ENCODE measurements around the gene PGAP1.

DNA sequence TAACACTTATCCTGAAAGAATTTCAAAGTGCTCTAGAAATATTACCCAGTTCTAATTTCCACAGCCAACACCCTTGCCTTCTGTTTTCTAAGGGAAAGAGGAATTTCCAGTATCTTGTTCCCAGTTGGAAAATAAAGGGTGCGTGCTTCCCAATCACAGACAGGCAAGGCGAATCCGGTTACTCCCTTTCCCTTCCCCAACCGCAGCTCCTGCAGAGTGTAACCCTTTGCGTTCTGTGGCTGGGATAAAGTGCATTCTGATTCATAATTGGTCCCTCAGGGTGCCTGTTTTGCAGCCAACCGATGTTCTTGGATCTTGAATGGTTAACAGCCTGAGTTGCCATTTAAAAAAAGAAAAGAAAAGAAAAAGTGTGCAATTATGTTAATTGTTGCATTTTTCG lies 40.6 kb upstream of the PGAP1 start:
- TF ChIP-seq, protein P1, sequence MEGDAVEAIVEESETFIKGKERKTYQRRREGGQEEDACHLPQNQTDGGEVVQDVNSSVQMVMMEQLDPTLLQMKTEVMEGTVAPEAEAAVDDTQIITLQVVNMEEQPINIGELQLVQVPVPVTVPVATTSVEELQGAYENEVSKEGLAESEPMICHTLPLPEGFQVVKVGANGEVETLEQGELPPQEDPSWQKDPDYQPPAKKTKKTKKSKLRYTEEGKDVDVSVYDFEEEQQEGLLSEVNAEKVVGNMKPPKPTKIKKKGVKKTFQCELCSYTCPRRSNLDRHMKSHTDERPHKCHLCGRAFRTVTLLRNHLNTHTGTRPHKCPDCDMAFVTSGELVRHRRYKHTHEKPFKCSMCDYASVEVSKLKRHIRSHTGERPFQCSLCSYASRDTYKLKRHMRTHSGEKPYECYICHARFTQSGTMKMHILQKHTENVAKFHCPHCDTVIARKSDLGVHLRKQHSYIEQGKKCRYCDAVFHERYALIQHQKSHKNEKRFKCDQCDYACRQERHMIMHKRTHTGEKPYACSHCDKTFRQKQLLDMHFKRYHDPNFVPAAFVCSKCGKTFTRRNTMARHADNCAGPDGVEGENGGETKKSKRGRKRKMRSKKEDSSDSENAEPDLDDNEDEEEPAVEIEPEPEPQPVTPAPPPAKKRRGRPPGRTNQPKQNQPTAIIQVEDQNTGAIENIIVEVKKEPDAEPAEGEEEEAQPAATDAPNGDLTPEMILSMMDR (IDR thresholded peaks at IDR 0.05) = no peak
- no peak for TF ChIP-seq POLR2AphosphoS5 (IDR thresholded peaks at IDR 0.05)
- TF ChIP-seq POLR2A (IDR thresholded peaks at IDR 0.05) = no peak
